Neural progenitor cell (in vitro differentiated cells): ENCODE data around the gene DNASE1L3. TPM values are rescaled to one million over a fixed set of nuclear protein-coding genes. Genes with fewer than 3 reads are reported as not detected.

Experiments used
- DNase-seq: peaks from one replicate; pipeline ENCODE4 v3.0.0-alpha.2; 2016; ENCODE audit warnings: low spot score
- H2AFZ ChIP-seq: fragments of 200-600 bp; sonication (generic); replicated peaks from 2 replicates; pipeline ENCODE4 v1.6.1; 2016; ENCODE audit warnings: antibody characterized with exemption
- H3F3A ChIP-seq: fragments of 200-600 bp; sonication (generic); 2 replicates; pipeline ENCODE4 v1.6.1; 2016; ENCODE audit warnings: antibody characterized with exemption, low read depth
- H3K27ac ChIP-seq: fragments of 200-600 bp; sonication (generic); 2 replicates; pipeline ENCODE4 v1.5.1; 2016; ENCODE audit warnings: mild to moderate bottlenecking
- H3K27me3 ChIP-seq: fragments of 200-600 bp; sonication (generic); 2 replicates; pipeline ENCODE4 v1.6.1; 2016; ENCODE audit warnings: mild to moderate bottlenecking, moderate library complexity
- H3K36me3 ChIP-seq: fragments of 200-600 bp; sonication (generic); 2 replicates; pipeline ENCODE4 v1.5.1; 2016
- H3K4me1 ChIP-seq: fragments of 200-600 bp; sonication (generic); 2 replicates; pipeline ENCODE4 v1.6.1; 2016; ENCODE audit warnings: mixed run types
- H3K4me2 ChIP-seq: fragments of 200-600 bp; sonication (generic); 2 replicates; pipeline ENCODE4 v1.6.1; 2016
- H3K4me3 ChIP-seq: fragments of 200-600 bp; sonication (generic); 2 replicates; pipeline ENCODE4 v1.5.1; 2016
- H3K79me2 ChIP-seq: fragments of 200-600 bp; sonication (generic); 2 replicates; pipeline ENCODE4 v1.6.1; 2016; ENCODE audit warnings: low read depth
- H3K9ac ChIP-seq: fragments of 200-600 bp; sonication (generic); 2 replicates; pipeline ENCODE4 v1.6.1; 2016
- H3K9me3 ChIP-seq: fragments of 200-600 bp; sonication (generic); 2 replicates; pipeline ENCODE4 v1.5.1; 2016; ENCODE audit warnings: low read depth
- H4K20me1 ChIP-seq: fragments of 200-600 bp; sonication (generic); 2 replicates; pipeline ENCODE4 v1.6.1; 2016; ENCODE audit warnings: low read depth
- H3K27ac Mint-ChIP-seq: 3 replicates; pipeline ENCODE4 v1.8.0; 2021; ENCODE audit warnings: mixed read lengths
- H3K27me3 Mint-ChIP-seq: 2 replicates; pipeline ENCODE4 v1.8.0; 2022; ENCODE audit warnings: low read depth, mild to moderate bottlenecking, inconsistent platforms, moderate library complexity, mixed read lengths; ENCODE audit not compliant: insufficient read depth
- H3K36me3 Mint-ChIP-seq: 3 replicates; pipeline ENCODE4 v1.8.0; 2021; ENCODE audit warnings: mixed read lengths
- H3K4me1 Mint-ChIP-seq: 3 replicates; pipeline ENCODE4 v1.8.0; 2021; ENCODE audit warnings: mixed read lengths
- H3K4me3 Mint-ChIP-seq: 3 replicates; pipeline ENCODE4 v1.8.0; 2021; ENCODE audit warnings: mild to moderate bottlenecking, moderate library complexity, mixed read lengths
- H3K9me3 Mint-ChIP-seq: 3 replicates; pipeline ENCODE4 v1.8.0; 2020; ENCODE audit warnings: mixed read lengths
- EZH2 ChIP-seq: fragments of 200-600 bp; sonication (generic); IDR thresholded peaks from 2 replicates; pipeline ENCODE4 v1.6.1; 2017; ENCODE audit warnings: antibody characterized with exemption, mild to moderate bottlenecking, moderate library complexity
- EZH2phosphoT487 ChIP-seq: fragments of 200-600 bp; sonication (generic); IDR thresholded peaks from 2 replicates; pipeline ENCODE4 v1.6.1; 2017; ENCODE audit warnings: antibody characterized with exemption
- total RNA-seq: library from RNA; depleted of rRNA; stranded (reverse); fragments of >200 nt; gene quantifications from 2 replicates; pipeline ENCODE4 v1.2.3, GENCODE V29; 2015; ENCODE audit warnings: low replicate concordance
- TF ChIP-seq, protein P1 (sequence below): fragments of 200-600 bp; sonication (generic); IDR thresholded peaks from 2 replicates; pipeline ENCODE4 v1.5.1; 2017; ENCODE audit warnings: antibody characterized with exemption, mild to moderate bottlenecking

DNASE1L3 gene
- total RNA-seq, 1 donor from 2014 or later, result not detected

DNA sequence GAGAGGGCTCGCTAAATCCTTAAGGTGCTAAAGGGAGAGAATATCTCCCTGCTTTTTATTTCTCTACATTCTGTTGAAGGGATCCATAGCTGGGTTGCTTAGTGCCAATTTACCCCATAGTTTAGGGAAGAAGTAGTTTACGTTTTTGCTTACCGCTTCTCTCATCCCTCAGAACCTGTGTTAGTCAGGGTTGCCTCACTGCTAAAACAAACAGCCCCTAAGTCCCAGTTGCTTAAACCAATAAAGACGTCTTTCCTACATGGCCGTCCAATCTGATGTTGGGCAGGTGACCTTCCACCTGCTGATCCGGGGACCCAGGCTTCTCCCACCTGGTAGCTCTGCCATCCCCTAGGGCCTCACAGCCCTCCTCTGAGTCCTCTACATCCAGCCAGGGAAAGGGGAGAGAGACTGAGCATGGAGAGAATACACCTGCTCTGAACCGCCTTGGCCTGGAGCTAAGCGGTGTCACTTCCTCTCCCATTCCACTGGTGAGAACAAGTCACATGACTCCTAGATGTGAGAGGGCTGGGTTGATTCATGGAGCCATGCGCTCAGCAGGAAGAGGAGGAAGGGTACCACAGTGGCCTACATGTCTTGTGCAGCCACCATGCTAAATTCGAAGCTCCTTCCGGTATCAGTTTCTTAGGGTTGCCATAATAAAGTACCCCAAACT lies 26.3 kb downstream of the DNASE1L3 start:
- H3K36me3 ChIP-seq, result no peaks in the 10 kb centered on the region
- peaks cover 11% of the 10 kb centered on the region for H3K4me1 Mint-ChIP-seq
- H3K4me3 Mint-ChIP-seq, result no peak overlapping the region
- no peaks in the 10 kb centered on the region for H3K27me3 ChIP-seq
- no peaks in the 10 kb centered on the region for H3K9me3 ChIP-seq
- no peak overlapping the region for H3K27ac ChIP-seq
- no peak for DNase-seq
- no peak overlapping the region for H3K4me3 ChIP-seq
- H3K4me2 ChIP-seq, result no peak overlapping the region
- no peak overlapping the region for H2AFZ ChIP-seq
- no peaks in the 10 kb centered on the region for H3F3A ChIP-seq
- peaks cover 14% of the 10 kb centered on the region for H3K27me3 Mint-ChIP-seq
- TF ChIP-seq EZH2, result no peak
- TF ChIP-seq, protein P1, sequence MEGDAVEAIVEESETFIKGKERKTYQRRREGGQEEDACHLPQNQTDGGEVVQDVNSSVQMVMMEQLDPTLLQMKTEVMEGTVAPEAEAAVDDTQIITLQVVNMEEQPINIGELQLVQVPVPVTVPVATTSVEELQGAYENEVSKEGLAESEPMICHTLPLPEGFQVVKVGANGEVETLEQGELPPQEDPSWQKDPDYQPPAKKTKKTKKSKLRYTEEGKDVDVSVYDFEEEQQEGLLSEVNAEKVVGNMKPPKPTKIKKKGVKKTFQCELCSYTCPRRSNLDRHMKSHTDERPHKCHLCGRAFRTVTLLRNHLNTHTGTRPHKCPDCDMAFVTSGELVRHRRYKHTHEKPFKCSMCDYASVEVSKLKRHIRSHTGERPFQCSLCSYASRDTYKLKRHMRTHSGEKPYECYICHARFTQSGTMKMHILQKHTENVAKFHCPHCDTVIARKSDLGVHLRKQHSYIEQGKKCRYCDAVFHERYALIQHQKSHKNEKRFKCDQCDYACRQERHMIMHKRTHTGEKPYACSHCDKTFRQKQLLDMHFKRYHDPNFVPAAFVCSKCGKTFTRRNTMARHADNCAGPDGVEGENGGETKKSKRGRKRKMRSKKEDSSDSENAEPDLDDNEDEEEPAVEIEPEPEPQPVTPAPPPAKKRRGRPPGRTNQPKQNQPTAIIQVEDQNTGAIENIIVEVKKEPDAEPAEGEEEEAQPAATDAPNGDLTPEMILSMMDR, result no peak
- TF ChIP-seq EZH2phosphoT487, result no peak
- H3K4me1 ChIP-seq, result peaks cover 9% of the 10 kb centered on the region
- H3K9me3 Mint-ChIP-seq, result no peaks in the 10 kb centered on the region
- H3K9ac ChIP-seq, result no peak overlapping the region
- H4K20me1 ChIP-seq, result no peaks in the 10 kb centered on the region
- H3K27ac Mint-ChIP-seq, result no peak overlapping the region
- no peaks in the 10 kb centered on the region for H3K36me3 Mint-ChIP-seq
- H3K79me2 ChIP-seq, result no peaks in the 10 kb centered on the region

DNA sequence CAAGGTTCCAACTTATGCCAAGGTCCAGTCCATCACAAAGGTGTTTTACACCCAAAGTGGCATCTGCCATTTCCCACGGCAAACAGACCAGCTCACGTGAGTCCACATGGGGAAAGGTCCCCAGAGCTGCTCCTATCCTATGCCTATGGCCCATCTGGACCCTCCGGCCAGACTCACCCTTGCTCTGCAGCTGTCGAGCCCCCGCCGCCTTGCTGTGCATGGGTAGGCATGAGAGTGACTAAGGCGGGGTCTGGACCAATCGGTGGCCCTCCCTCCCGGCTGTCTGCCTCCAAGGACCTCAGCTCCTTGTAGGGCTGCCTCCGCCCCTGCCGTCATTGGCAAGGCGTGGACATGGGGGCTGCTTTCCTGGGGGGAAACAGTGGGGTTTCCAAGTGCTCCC lies 26.9 kb downstream of the DNASE1L3 start:
- no peaks in the 10 kb centered on the region for H3K9me3 Mint-ChIP-seq
- no peaks in the 10 kb centered on the region for H3K79me2 ChIP-seq
- H3K27me3 Mint-ChIP-seq, result peaks cover 13% of the 10 kb centered on the region
- H3K4me1 Mint-ChIP-seq, result peaks cover 6% of the 10 kb centered on the region
- H3K36me3 ChIP-seq, result no peaks in the 10 kb centered on the region
- no peak overlapping the region for H2AFZ ChIP-seq
- H4K20me1 ChIP-seq, result no peaks in the 10 kb centered on the region
- no peak overlapping the region for H3K4me2 ChIP-seq
- no peaks in the 10 kb centered on the region for H3K36me3 Mint-ChIP-seq
- H3K9me3 ChIP-seq, result no peaks in the 10 kb centered on the region
- H3K4me3 ChIP-seq, result no peak overlapping the region
- no peak overlapping the region for H3K9ac ChIP-seq
- peaks cover under 1% of the 10 kb centered on the region for H3K27me3 ChIP-seq
- no peak overlapping the region for H3K4me3 Mint-ChIP-seq
- no peak for DNase-seq
- peaks cover 4% of the 10 kb centered on the region for H3K4me1 ChIP-seq
- H3K27ac ChIP-seq, result no peak overlapping the region
- no peak overlapping the region for H3K27ac Mint-ChIP-seq
- TF ChIP-seq, protein P1, result no peak
- no peak for TF ChIP-seq EZH2phosphoT487
- TF ChIP-seq EZH2, result no peak
- H3F3A ChIP-seq, result no peaks in the 10 kb centered on the region

DNA sequence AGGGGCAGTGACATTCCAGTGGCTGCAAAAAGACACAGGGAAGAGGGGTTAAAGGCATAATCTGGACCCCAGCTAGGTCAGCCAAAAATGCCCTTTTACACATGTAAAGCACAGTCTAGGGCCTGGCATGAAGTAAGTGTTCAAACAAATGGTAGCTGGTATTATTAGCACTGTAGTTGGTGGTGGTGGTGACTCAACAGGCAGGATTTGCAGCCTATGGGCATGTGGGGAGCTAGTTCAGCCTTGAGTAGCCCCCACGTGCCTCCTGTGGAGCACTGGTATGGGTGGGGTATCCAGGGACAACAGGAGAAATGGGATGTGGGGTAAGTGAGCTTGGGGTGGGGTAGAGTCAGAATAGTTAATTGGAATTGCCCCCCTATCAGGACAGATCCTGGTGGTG lies 27.6 kb downstream of the DNASE1L3 start:
- no peaks in the 10 kb centered on the region for H3K4me1 ChIP-seq
- Mint-ChIP-seq H3K36me3 (no peaks in the 10 kb centered on the region), H3K27ac (peak overlapping the region; percentile 78), H3K27me3 (peaks cover 16% of the 10 kb centered on the region), H3K4me3 (no peak overlapping the region), H3K9me3 (no peaks in the 10 kb centered on the region), H3K4me1 (peaks cover under 1% of the 10 kb centered on the region)
- no peaks in the 10 kb centered on the region for H4K20me1 ChIP-seq
- no peaks in the 10 kb centered on the region for H3K79me2 ChIP-seq
- TF ChIP-seq EZH2 (no peak), EZH2phosphoT487 (no peak)
- TF ChIP-seq, protein P1, result no peak
- no peaks in the 10 kb centered on the region for H3K36me3 ChIP-seq
- H3K27ac ChIP-seq, result no peak overlapping the region
- H3K9ac ChIP-seq, result no peak overlapping the region
- no peak overlapping the region for H2AFZ ChIP-seq
- H3K4me2 ChIP-seq, result no peak overlapping the region
- H3K4me3 ChIP-seq, result no peak overlapping the region
- DNase-seq, result no peak
- H3K9me3 ChIP-seq, result no peaks in the 10 kb centered on the region
- no peaks in the 10 kb centered on the region for H3F3A ChIP-seq
- H3K27me3 ChIP-seq, result peaks cover 7% of the 10 kb centered on the region
